Mucosa of descending colon (tissue), 3 donors: ENCODE results near the gene KRTDAP. TPM values are rescaled to one million over a fixed set of nuclear protein-coding genes. Genes with fewer than 3 reads are reported as not detected.
A peak's percentile ranks its signal among the peaks of the same experiment; 100 is the strongest.

Source experiments
- ATAC-seq: fragments of 200-7000 bp; cut with Tn5 transposase; one replicate; pipeline ENCODE4 v1.9.1; 2020; ENCODE audit warnings: mild to moderate bottlenecking, moderate library complexity
- DNase-seq, 3 donors: peaks; one replicate each; pipeline ENCODE4 v3.0.0-alpha.2; 2020
- H3K36me3 ChIP-seq: fragments of 200-600 bp; one replicate; pipeline ENCODE4 v1.8.0; 2021; ENCODE audit warnings: low read depth, mild to moderate bottlenecking
- H3K4me1 ChIP-seq: fragments of 200-600 bp; one replicate; pipeline ENCODE4 v1.8.0; 2021; ENCODE audit warnings: low read depth, mild to moderate bottlenecking
- H3K4me3 ChIP-seq: fragments of 200-600 bp; one replicate; pipeline ENCODE4 v1.8.0; 2021; ENCODE audit warnings: mild to moderate bottlenecking
- H3K9me3 ChIP-seq: fragments of 200-600 bp; one replicate; pipeline ENCODE4 v1.8.0; 2021; ENCODE audit warnings: mild to moderate bottlenecking
- CTCF ChIP-seq: fragments of 200-600 bp; IDR thresholded peaks from one replicate; pipeline ENCODE4 v1.8.0; 2022; ENCODE audit warnings: antibody characterized with exemption, mild to moderate bottlenecking
- intact Hi-C, 2 donors: fragments of 100-400 bp; cut with DNase I in 1 of 2; cut with micrococcal nuclease in 1 of 2; formaldehyde crosslinking; loops; one replicate each; pipeline versions ENCODE4 v1.11.0 to v1.11.1; 2022; cut with DNase I, micrococcal nuclease
- total RNA-seq, 3 donors: library from RNA; stranded (reverse); fragmentation: NEBNext Ultra II Directional in 2 of 3; extraction: Animal tissue kit (Norgen Biotek cat#: 25700) in 2 of 3; gene quantifications; one replicate each; pipeline versions ENCODE4 v1.2.1 to v1.2.4, GENCODE V29; 2021 to 2023
- donor health status: DM: no; HTN: no; CAD: no; lungs with moderate emphysema.
- donor health status: DM: no; HTN: no; CAD: no.
- donor health status: DM: no; HTN: yes; CAD: no.

Gene KRTDAP
- total RNA-seq, 3 donors from 2014 or later: not detected

GRCh38 chr19:35460608-35461007 lies 29.7 kb downstream of the KRTDAP start:
- DNase-seq (no peak), ATAC-seq (no peak)
- intact Hi-C loops: no loop called here
- Histone ChIP-seq H3K4me3 (no peak overlapping the region), H3K4me1 (no peaks in the 10 kb centered on the region), H3K36me3 (no peaks in the 10 kb centered on the region), H3K9me3 (no peaks in the 10 kb centered on the region)
- no peak for TF ChIP-seq CTCF

GRCh38 chr19:35459414-35460082 lies 30.7 kb downstream of the KRTDAP start:
- peak; percentile 33 for ATAC-seq
- intact Hi-C loops: no loop called here
- H3K4me1 ChIP-seq: no peaks in the 10 kb centered on the region
- no peaks in the 10 kb centered on the region for H3K9me3 ChIP-seq
- no peak overlapping the region for H3K4me3 ChIP-seq
- DNase-seq: peak in 2 of 3 donors; percentile 51 to 55
- no peaks in the 10 kb centered on the region for H3K36me3 ChIP-seq
- TF ChIP-seq CTCF: no peak

- H3K9me3 ChIP-seq: no peaks in the 10 kb centered on the region
- intact Hi-C loops: no loop called here
- DNase-seq (peak in 2 of 3 donors; percentile 36 to 54), ATAC-seq (peak; percentile 64)
- no peaks in the 10 kb centered on the region for H3K4me1 ChIP-seq
- H3K4me3 ChIP-seq: no peak overlapping the region
- no peak for TF ChIP-seq CTCF
- no peaks in the 10 kb centered on the region for H3K36me3 ChIP-seq
Observed at GRCh38 chr19:35458731-35459391, 31.4 kb downstream of the KRTDAP start.

DNA sequence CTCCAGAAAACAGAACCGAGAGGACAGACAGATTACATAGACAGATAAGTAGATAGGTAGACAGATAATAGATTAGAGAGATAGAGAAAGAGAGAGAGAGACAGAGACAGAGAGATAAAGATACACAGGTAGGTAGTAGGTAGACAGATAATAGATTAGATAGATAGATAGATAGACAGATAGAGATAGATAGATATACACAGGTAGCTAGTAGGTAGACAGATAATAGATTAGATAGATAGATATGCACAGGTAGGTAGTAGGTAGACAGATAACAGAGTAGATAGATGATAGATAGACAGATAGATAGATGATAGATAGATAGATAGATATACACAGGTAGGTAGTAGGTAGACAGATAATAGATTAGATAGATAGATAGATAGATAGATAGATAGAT lies 32.1 kb downstream of the KRTDAP start:
- Histone ChIP-seq H3K36me3 (no peaks in the 10 kb centered on the region), H3K9me3 (no peaks in the 10 kb centered on the region), H3K4me1 (no peaks in the 10 kb centered on the region), H3K4me3 (no peak overlapping the region)
- no peak for TF ChIP-seq CTCF
- ATAC-seq (no peak), DNase-seq (no peak)
- intact Hi-C loops: no loop called here

- ATAC-seq: no peak
- no peak for DNase-seq
- Histone ChIP-seq H3K4me3 (no peak overlapping the region), H3K4me1 (no peaks in the 10 kb centered on the region), H3K9me3 (no peaks in the 10 kb centered on the region), H3K36me3 (no peaks in the 10 kb centered on the region)
- intact Hi-C loops: no loop called here
- TF ChIP-seq CTCF: no peak
Observed at GRCh38 chr19:35457173-35457572, 33.1 kb downstream of the KRTDAP start.
